ENCODE data around the gene MYO10. TPM values are rescaled to one million over a fixed set of nuclear protein-coding genes. Genes with fewer than 3 reads are reported as not detected.

Gene MYO10
- total and polyA plus RNA-seq, 3 experiments from 2014 or later: 0.11 to 0.18 TPM; not detected in 1

GRCh38 chr5:16885635-16886365 is 50.3 kb downstream of the MYO10 start:
- DNase-seq: no peak
- Mint-ChIP-seq H3K27me3 (peaks cover 0 to 1% of the 10 kb centered on the region in 2 donors), H3K4me3 (no peak overlapping the region), H3K9me3 (peaks cover 0 to 7% (median 0%) of the 10 kb centered on the region in 5 donors), H3K36me3 (no peaks in the 10 kb centered on the region), H3K27ac (no peak overlapping the region), H3K4me1 (no peaks in the 10 kb centered on the region)
- no peaks in the 10 kb centered on the region for H3K36me3 ChIP-seq (ENCODE audit: insufficient read depth, low read length)
- H3K27me3 ChIP-seq (ENCODE audit: insufficient read depth, low read length, poor library complexity, severe bottlenecking): no peaks in the 10 kb centered on the region
- H3K4me3 ChIP-seq (ENCODE audit: low read length): no peak overlapping the region
- ChIA-PET POLR2A (no interaction called here), CTCF (no interaction called here)
- H3K4me1 ChIP-seq (ENCODE audit: insufficient read depth, low read length): no peaks in the 10 kb centered on the region
- no peaks in the 10 kb centered on the region for H3K9me3 ChIP-seq (ENCODE audit: low read length)
- no peak overlapping the region for H3K27ac ChIP-seq (ENCODE audit: low read depth, low read length)

- no peaks in the 10 kb centered on the region for H3K36me3 Mint-ChIP-seq
- H3K4me3 Mint-ChIP-seq: no peak overlapping the region
- no peaks in the 10 kb centered on the region for H3K27me3 ChIP-seq (ENCODE audit: insufficient read depth, low read length, poor library complexity, severe bottlenecking)
- ChIA-PET POLR2A (no interaction called here), CTCF (no interaction called here)
- no peak overlapping the region for H3K27ac Mint-ChIP-seq
- no peaks in the 10 kb centered on the region for H3K36me3 ChIP-seq (ENCODE audit: insufficient read depth, low read length)
- H3K9me3 ChIP-seq (ENCODE audit: low read length): no peaks in the 10 kb centered on the region
- H3K4me3 ChIP-seq (ENCODE audit: low read length): no peak overlapping the region
- H3K4me1 ChIP-seq (ENCODE audit: insufficient read depth, low read length): no peaks in the 10 kb centered on the region
- peaks cover 0 to 1% of the 10 kb centered on the region in 2 donors for H3K27me3 Mint-ChIP-seq
- H3K4me1 Mint-ChIP-seq: no peaks in the 10 kb centered on the region
- no peak for DNase-seq
- H3K27ac ChIP-seq (ENCODE audit: low read depth, low read length): no peak overlapping the region
- H3K9me3 Mint-ChIP-seq: peaks cover 0 to 7% (median 0%) of the 10 kb centered on the region in 5 donors
Measured at GRCh38 chr5:16884595-16884994, 51.5 kb downstream of the MYO10 start.

- Mint-ChIP-seq H3K4me1 (no peaks in the 10 kb centered on the region), H3K27ac (no peak overlapping the region), H3K36me3 (no peaks in the 10 kb centered on the region), H3K9me3 (peaks cover 0 to 7% (median 0%) of the 10 kb centered on the region in 5 donors), H3K4me3 (no peak overlapping the region), H3K27me3 (no peaks in the 10 kb centered on the region)
- ChIA-PET POLR2A (no interaction called here), CTCF (no interaction called here)
- Histone ChIP-seq H3K9me3 (ENCODE audit: low read length) (no peaks in the 10 kb centered on the region), H3K27me3 (ENCODE audit: insufficient read depth, low read length, poor library complexity, severe bottlenecking) (no peaks in the 10 kb centered on the region), H3K27ac (ENCODE audit: low read depth, low read length) (no peak overlapping the region), H3K4me1 (ENCODE audit: insufficient read depth, low read length) (no peaks in the 10 kb centered on the region), H3K4me3 (ENCODE audit: low read length) (no peak overlapping the region), H3K36me3 (ENCODE audit: insufficient read depth, low read length) (no peaks in the 10 kb centered on the region)
- DNase-seq: no peak
Measured at GRCh38 chr5:16883806-16884205, 52.3 kb downstream of the MYO10 start.

GRCh38 chr5:16883176-16883575 is 52.9 kb downstream of the MYO10 start:
- Mint-ChIP-seq H3K4me3 (no peak overlapping the region), H3K36me3 (no peaks in the 10 kb centered on the region), H3K9me3 (peaks cover 0 to 7% (median 0%) of the 10 kb centered on the region in 5 donors), H3K27ac (no peak overlapping the region), H3K27me3 (no peaks in the 10 kb centered on the region), H3K4me1 (no peaks in the 10 kb centered on the region)
- no peak for DNase-seq
- no peak overlapping the region for H3K4me3 ChIP-seq (ENCODE audit: low read length)
- H3K36me3 ChIP-seq (ENCODE audit: insufficient read depth, low read length): no peaks in the 10 kb centered on the region
- H3K27me3 ChIP-seq (ENCODE audit: insufficient read depth, low read length, poor library complexity, severe bottlenecking): no peaks in the 10 kb centered on the region
- ChIA-PET POLR2A (no interaction called here), CTCF (no interaction called here)
- H3K27ac ChIP-seq (ENCODE audit: low read depth, low read length): no peak overlapping the region
- H3K4me1 ChIP-seq (ENCODE audit: insufficient read depth, low read length): no peaks in the 10 kb centered on the region
- no peaks in the 10 kb centered on the region for H3K9me3 ChIP-seq (ENCODE audit: low read length)

GRCh38 chr5:16881251-16881650 is 54.8 kb downstream of the MYO10 start:
- Histone ChIP-seq H3K36me3 (ENCODE audit: insufficient read depth, low read length) (no peaks in the 10 kb centered on the region), H3K4me1 (ENCODE audit: insufficient read depth, low read length) (no peaks in the 10 kb centered on the region), H3K4me3 (ENCODE audit: low read length) (no peak overlapping the region), H3K27me3 (ENCODE audit: insufficient read depth, low read length, poor library complexity, severe bottlenecking) (no peaks in the 10 kb centered on the region), H3K9me3 (ENCODE audit: low read length) (no peaks in the 10 kb centered on the region), H3K27ac (ENCODE audit: low read depth, low read length) (no peak overlapping the region)
- no peaks in the 10 kb centered on the region for H3K27me3 Mint-ChIP-seq
- no peak overlapping the region for H3K27ac Mint-ChIP-seq
- CTCF ChIA-PET: no interaction called here
- no peaks in the 10 kb centered on the region for H3K4me1 Mint-ChIP-seq
- H3K4me3 Mint-ChIP-seq: no peak overlapping the region
- POLR2A ChIA-PET: no interaction called here
- H3K9me3 Mint-ChIP-seq: peaks cover 0 to 7% (median 0%) of the 10 kb centered on the region in 5 donors
- H3K36me3 Mint-ChIP-seq: no peaks in the 10 kb centered on the region
- DNase-seq: no peak

- Mint-ChIP-seq H3K4me3 (no peak overlapping the region), H3K27ac (no peak overlapping the region), H3K36me3 (no peaks in the 10 kb centered on the region), H3K27me3 (no peaks in the 10 kb centered on the region), H3K4me1 (no peaks in the 10 kb centered on the region), H3K9me3 (peaks cover 0 to 7% (median 0%) of the 10 kb centered on the region in 5 donors)
- ChIA-PET POLR2A (no interaction called here), CTCF (no interaction called here)
- Histone ChIP-seq H3K4me3 (ENCODE audit: low read length) (no peak overlapping the region), H3K9me3 (ENCODE audit: low read length) (no peaks in the 10 kb centered on the region), H3K27ac (ENCODE audit: low read depth, low read length) (no peak overlapping the region), H3K27me3 (ENCODE audit: insufficient read depth, low read length, poor library complexity, severe bottlenecking) (no peaks in the 10 kb centered on the region), H3K36me3 (ENCODE audit: insufficient read depth, low read length) (no peaks in the 10 kb centered on the region), H3K4me1 (ENCODE audit: insufficient read depth, low read length) (no peaks in the 10 kb centered on the region)
- no peak for DNase-seq
Measured at GRCh38 chr5:16880547-16880946, 55.5 kb downstream of the MYO10 start.

- DNase-seq: no peak
- POLR2A ChIA-PET: no interaction called here
- Mint-ChIP-seq H3K9me3 (peaks cover 0 to 9% (median 2%) of the 10 kb centered on the region in 5 donors), H3K4me3 (no peak overlapping the region), H3K27ac (no peak overlapping the region), H3K36me3 (no peaks in the 10 kb centered on the region), H3K27me3 (no peaks in the 10 kb centered on the region), H3K4me1 (no peaks in the 10 kb centered on the region)
- H3K27me3 ChIP-seq (ENCODE audit: insufficient read depth, low read length, poor library complexity, severe bottlenecking): no peaks in the 10 kb centered on the region
- no peaks in the 10 kb centered on the region for H3K36me3 ChIP-seq (ENCODE audit: insufficient read depth, low read length)
- no peaks in the 10 kb centered on the region for H3K4me1 ChIP-seq (ENCODE audit: insufficient read depth, low read length)
- H3K9me3 ChIP-seq (ENCODE audit: low read length): no peaks in the 10 kb centered on the region
- no peak overlapping the region for H3K4me3 ChIP-seq (ENCODE audit: low read length)
- CTCF ChIA-PET: no interaction called here
- no peak overlapping the region for H3K27ac ChIP-seq (ENCODE audit: low read depth, low read length)
Measured at GRCh38 chr5:16879650-16880049, 56.4 kb downstream of the MYO10 start.

GRCh38 chr5:16879191-16879590 is 56.9 kb downstream of the MYO10 start:
- POLR2A ChIA-PET: no interaction called here
- no peaks in the 10 kb centered on the region for H3K27me3 Mint-ChIP-seq

More at GRCh38 chr5:16879191-16879590, 56.9 kb downstream of the MYO10 start:
- Mint-ChIP-seq H3K36me3 (no peaks in the 10 kb centered on the region), H3K27ac (no peak overlapping the region), H3K4me1 (no peaks in the 10 kb centered on the region), H3K9me3 (peaks cover 0 to 7% (median 4%) of the 10 kb centered on the region in 5 donors), H3K4me3 (no peak overlapping the region)
- Histone ChIP-seq H3K27ac (ENCODE audit: low read depth, low read length) (no peak overlapping the region), H3K36me3 (ENCODE audit: insufficient read depth, low read length) (no peaks in the 10 kb centered on the region), H3K27me3 (ENCODE audit: insufficient read depth, low read length, poor library complexity, severe bottlenecking) (no peaks in the 10 kb centered on the region), H3K4me1 (ENCODE audit: insufficient read depth, low read length) (no peaks in the 10 kb centered on the region), H3K9me3 (ENCODE audit: low read length) (no peaks in the 10 kb centered on the region), H3K4me3 (ENCODE audit: low read length) (no peak overlapping the region)
- no peak for DNase-seq
- CTCF ChIA-PET: no interaction called here
